K562 (cell line): Measurements from ENCODE around the gene DPH7. TPM values are rescaled to one million over a fixed set of nuclear protein-coding genes. Genes with fewer than 3 reads are reported as not detected.

ENCODE experiments used
- C11orf30 ChIP-seq: fragments of 450-650 bp; IDR thresholded peaks from 2 replicates; pipeline ENCODE4 v1.6.1; 2016; ENCODE audit warnings: low read depth, mild to moderate bottlenecking
- CEBPG ChIP-seq, 3 experiments: fragments of 200-800 bp in 1 of 3; sonication (Bioruptor generic) in 1 of 3; sonication (generic) in 1 of 3; formaldehyde crosslinking in 1 of 3; IDR thresholded peaks in 2 of 3; conservative IDR thresholded peaks in 1 of 3; 2 replicates each; pipeline versions ENCODE4 v1.6.1 to v1.8.0; 2016 to 2022; ENCODE audit warnings: missing compliant biosample characterization in 2 of 3, missing genetic modification characterization in 2 of 3, mild to moderate bottlenecking in 1 of 3, missing genetic modification reagents in 1 of 3
- COPS2 ChIP-seq: fragments of 450-650 bp; conservative IDR thresholded peaks from 2 replicates; pipeline ENCODE4 v1.6.1; 2016; ENCODE audit warnings: mild to moderate bottlenecking, moderate library complexity
- FOS ChIP-seq: IDR thresholded peaks from 3 replicates; pipeline ENCODE4 v1.6.1; 2011; ENCODE audit not compliant: insufficient read length; ENCODE audit errors: extremely low read depth
- HNRNPH1 ChIP-seq: fragments of 200-400 bp; formaldehyde crosslinking; optimal IDR thresholded peaks from 2 replicates; pipeline ENCODE3; 2017; ENCODE audit warnings: low read depth, mild to moderate bottlenecking, low read length, moderate library complexity
- HNRNPUL1 ChIP-seq: fragments of 200-400 bp; formaldehyde crosslinking; IDR thresholded peaks from 2 replicates; pipeline ENCODE4 v1.6.1; 2017; ENCODE audit warnings: low read length
- MITF ChIP-seq: IDR thresholded peaks from 2 replicates; pipeline ENCODE4 v1.6.1; 2014; ENCODE audit warnings: antibody characterized with exemption
- NCOA6 ChIP-seq: fragments of 450-650 bp; IDR thresholded peaks from 2 replicates; pipeline ENCODE4 v1.6.1; 2017; ENCODE audit warnings: mild to moderate bottlenecking
- PATZ1 ChIP-seq: fragments of 250-450 bp; sonication (Bioruptor Pico); IDR thresholded peaks from 2 replicates; pipeline ENCODE4 v1.5.0; 2020; ENCODE audit warnings: mild to moderate bottlenecking, borderline replicate concordance
- RERE ChIP-seq: sonication (generic); formaldehyde crosslinking; IDR thresholded peaks from 2 replicates; pipeline ENCODE4 v1.8.0; 2023; ENCODE audit warnings: missing genetic modification reagents, mild to moderate bottlenecking, borderline replicate concordance
- SAFB2 ChIP-seq: fragments of 200-400 bp; formaldehyde crosslinking; IDR thresholded peaks from 2 replicates; pipeline ENCODE4 v1.6.1; 2018; ENCODE audit warnings: borderline replicate concordance, low read length, low read depth, moderate library complexity; ENCODE audit not compliant: severe bottlenecking
- TCF15 ChIP-seq: fragments of 250-450 bp; sonication (Bioruptor Pico); IDR thresholded peaks from 2 replicates; pipeline ENCODE4 v1.8.0; 2022; ENCODE audit warnings: moderate library complexity, mild to moderate bottlenecking, inconsistent platforms
- polyA plus RNA-seq, 8 experiments: library from polyadenylated mRNA; depleted of rRNA in 4 of 8; stranded (reverse) in 5 of 8; unstranded in 3 of 8; fragments of >200 nt; fragmentation: Nextera tagmentation in 2 of 8; fragmentation: Illumina TruSeq in 1 of 8; extraction: Ambion mirVana in 2 of 8; extraction: Trizol in 1 of 8; gene quantifications; 2 replicates each; pipeline versions ENCODE4 v1.2.1 to v1.2.3, GENCODE V29; 2011 to 2014; ENCODE audit warnings: inconsistent platforms in 1 of 8, missing spikeins in 1 of 8
- total RNA-seq, 7 experiments: library from RNA; depleted of rRNA in 6 of 7; stranded (reverse); fragments of >200 nt in 6 of 7; fragmentation: Illumina TruSeq in 2 of 7; extraction: Trizol in 2 of 7; gene quantifications; 2 replicates each; pipeline versions ENCODE4 v1.2.1 to v1.2.3, GENCODE V29; 2011 to 2021; ENCODE audit warnings: low replicate concordance in 1 of 7
- TF ChIP-seq, protein P1 (sequence below): IDR thresholded peaks from 3 replicates; pipeline ENCODE4 v1.6.1; 2011; ENCODE audit warnings: borderline replicate concordance, mild to moderate bottlenecking, moderate library complexity; ENCODE audit not compliant: insufficient read length; ENCODE audit errors: extremely low read depth

The DPH7 gene
- total and polyA plus RNA-seq, 9 of the 15 experiments (the other 6 are each of a cell fraction or from before 2014, with no cell fraction given), result 13.9 to 68.6 (median 41.3) TPM

DNA sequence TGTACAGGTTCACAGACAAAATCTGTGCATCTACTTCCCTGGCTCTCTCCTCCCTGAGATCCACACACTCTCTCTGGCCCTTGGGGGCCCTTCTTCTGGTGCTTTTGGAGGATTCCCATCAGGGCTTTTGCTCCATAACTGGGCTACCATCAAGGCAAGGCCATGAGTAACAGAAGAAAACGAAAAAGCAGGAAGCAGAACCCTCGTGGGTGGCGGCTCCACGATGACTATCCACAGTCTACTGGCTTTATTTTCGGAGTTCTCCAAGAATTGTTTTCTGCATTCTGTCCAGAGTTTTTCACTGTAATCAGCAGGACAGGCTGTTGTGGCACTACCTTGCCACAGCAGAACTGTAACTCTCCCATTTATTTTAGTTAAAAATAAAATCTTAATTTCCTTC is 48.4 kb downstream of the DPH7 start (continued):
- TF ChIP-seq RERE (CRISPR knock-in tag), result no peak
- TF ChIP-seq, protein P1, sequence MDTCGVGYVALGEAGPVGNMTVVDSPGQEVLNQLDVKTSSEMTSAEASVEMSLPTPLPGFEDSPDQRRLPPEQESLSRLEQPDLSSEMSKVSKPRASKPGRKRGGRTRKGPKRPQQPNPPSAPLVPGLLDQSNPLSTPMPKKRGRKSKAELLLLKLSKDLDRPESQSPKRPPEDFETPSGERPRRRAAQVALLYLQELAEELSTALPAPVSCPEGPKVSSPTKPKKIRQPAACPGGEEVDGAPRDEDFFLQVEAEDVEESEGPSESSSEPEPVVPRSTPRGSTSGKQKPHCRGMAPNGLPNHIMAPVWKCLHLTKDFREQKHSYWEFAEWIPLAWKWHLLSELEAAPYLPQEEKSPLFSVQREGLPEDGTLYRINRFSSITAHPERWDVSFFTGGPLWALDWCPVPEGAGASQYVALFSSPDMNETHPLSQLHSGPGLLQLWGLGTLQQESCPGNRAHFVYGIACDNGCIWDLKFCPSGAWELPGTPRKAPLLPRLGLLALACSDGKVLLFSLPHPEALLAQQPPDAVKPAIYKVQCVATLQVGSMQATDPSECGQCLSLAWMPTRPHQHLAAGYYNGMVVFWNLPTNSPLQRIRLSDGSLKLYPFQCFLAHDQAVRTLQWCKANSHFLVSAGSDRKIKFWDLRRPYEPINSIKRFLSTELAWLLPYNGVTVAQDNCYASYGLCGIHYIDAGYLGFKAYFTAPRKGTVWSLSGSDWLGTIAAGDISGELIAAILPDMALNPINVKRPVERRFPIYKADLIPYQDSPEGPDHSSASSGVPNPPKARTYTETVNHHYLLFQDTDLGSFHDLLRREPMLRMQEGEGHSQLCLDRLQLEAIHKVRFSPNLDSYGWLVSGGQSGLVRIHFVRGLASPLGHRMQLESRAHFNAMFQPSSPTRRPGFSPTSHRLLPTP, result no peak
- TF ChIP-seq NCOA6, result no peak
- no peak for TF ChIP-seq HNRNPUL1
- TF ChIP-seq COPS2, result no peak
- no peak for TF ChIP-seq PATZ1 (CRISPR knock-in tag)
- TF ChIP-seq CEBPG (CRISPR knock-in tag; IDR thresholded peaks at IDR 0.05), result no peak
- no peak for TF ChIP-seq CEBPG (tag; conservative IDR thresholded peaks at IDR 0.05 in 1 of 2, IDR thresholded peaks at IDR 0.05 in 1 of 2)
- no peak for TF ChIP-seq TCF15 (CRISPR knock-in tag)
- TF ChIP-seq SAFB2, result no peak
- no peak for TF ChIP-seq MITF
- no peak for TF ChIP-seq FOS
- TF ChIP-seq C11orf30, result no peak
- no peak for TF ChIP-seq HNRNPH1
